Heart right ventricle (tissue), 16 donors: ENCODE measurements around the gene DPH1. TPM values are rescaled to one million over a fixed set of nuclear protein-coding genes. Genes with fewer than 3 reads are reported as not detected.

Source experiments
- ATAC-seq, 8 donors: fragments of 200-7000 bp; cut with Tn5 transposase; one replicate each; pipeline ENCODE4 v1.9.1; 2020; ENCODE audit warnings: mild to moderate bottlenecking in 8 of 8, moderate library complexity in 8 of 8, moderate number of reproducible peaks in 1 of 8
- DNase-seq, 2 donors: peaks; one replicate each; pipeline ENCODE4 v3.0.0-alpha.2; 2020
- H3K27ac ChIP-seq, 10 donors: fragments of 200-600 bp; sonication (generic) in 2 of 10; one replicate each; pipeline versions ENCODE4 v1.5.0 to v1.8.0; 2020 to 2022; ENCODE audit warnings: mild to moderate bottlenecking in 3 of 10
- H3K27me3 ChIP-seq, 7 donors: fragments of 200-600 bp; one replicate each; pipeline ENCODE4 v1.8.0; 2021 to 2022; ENCODE audit warnings: mild to moderate bottlenecking in 2 of 7
- H3K36me3 ChIP-seq, 9 donors: fragments of 200-600 bp; sonication (generic) in 1 of 9; one replicate each; pipeline versions ENCODE4 v1.5.0 to v1.8.0; 2020 to 2022; ENCODE audit warnings: mild to moderate bottlenecking in 2 of 9
- H3K4me1 ChIP-seq, 9 donors: fragments of 200-600 bp; sonication (generic) in 1 of 9; one replicate each; pipeline versions ENCODE4 v1.5.0 to v1.8.0; 2020 to 2022; ENCODE audit warnings: mild to moderate bottlenecking in 4 of 9
- H3K4me3 ChIP-seq, 10 donors: fragments of 200-600 bp; sonication (generic) in 2 of 10; one replicate each; pipeline versions ENCODE4 v1.5.0 to v1.8.0; 2020 to 2022; ENCODE audit warnings: mild to moderate bottlenecking in 7 of 10, moderate library complexity in 2 of 10
- H3K9me3 ChIP-seq, 11 donors: fragments of 200-600 bp in 10 of 11; sonication (generic) in 2 of 11; one replicate each; pipeline versions ENCODE4 v1.5.0 to v1.8.0; 2013 to 2022; ENCODE audit warnings: mild to moderate bottlenecking in 2 of 11, control low read depth in 1 of 11, moderate library complexity in 1 of 11
- CTCF ChIP-seq, 9 donors: fragments of 200-600 bp; sonication (generic) in 2 of 9; IDR thresholded peaks; one replicate each; pipeline versions ENCODE4 v1.5.0 to v1.8.0; 2021 to 2022; ENCODE audit warnings: antibody characterized with exemption in 9 of 9, mild to moderate bottlenecking in 5 of 9, moderate library complexity in 1 of 9
- WGBS, 2 donors: extraction: QIAGEN DNeasy Blood & Tissue Kit; methylation state at CpG; one replicate each; pipeline ENCODE4 v1.1.7; 2013; ENCODE audit warnings: inconsistent platforms in 1 of 2; 5-methylcytosine and 5-hydroxymethylcytosine counted together
- intact Hi-C, 10 donors: fragments of 100-400 bp; cut with DNase I; formaldehyde crosslinking; loops; one replicate each; pipeline versions ENCODE4 v1.11.1 to v1.14.2; 2022
- polyA plus RNA-seq, 2 donors: library from polyadenylated mRNA; stranded (reverse); fragments of 200-250 nt; gene quantifications; one replicate each; pipeline ENCODE4 v1.2.3, GENCODE V29; 2013
- total RNA-seq, 10 donors: library from RNA; stranded (reverse); fragmentation: NEBNext Ultra II Directional in 3 of 10; extraction: Animal tissue kit (Norgen Biotek cat#: 25700) in 3 of 10; gene quantifications; one replicate each; pipeline versions ENCODE4 v1.2.1 to v1.2.4, GENCODE V29; 2021 to 2023
- donor health status: Arrhythmogenic right ventricular cardiomyopathy.
- donor health status: ischemic (EF 13 %, LVEDD 7.1; RV severe dilation, severe dysfunction).
- donor health status: healthy with polysubstance abuse.
- donor health status: DM: no; HTN: yes; CAD: no.
- donor health status: DM: no; HTN: no; CAD: no.
- donor health status: ischemic (EF 25% LVEDD 6.9; RV normal size, moderate dysfunction).
- donor health status: ischemic (EF 25% LVEDD 5.7; RV mildly dilated, moderate dysfunction).
- donor health status: healthy.
- donor health status: DM: yes; HTN: yes; CAD: no.
- donor health status: Ischemic cardiomyopathy.
- donor health status: ischemic (EF 35%, LVEDD 5.7; RV mildly dilated, moderate dysfunction).
- donor health status: nonischemic (EF 11% LVEDD 7.7; RV severe dilation, severe dysfunction).
- donor health status: DM: yes; HTN: yes; CAD: no.
- donor health status: PGD.
- donor health status: ischemic (EF 29% LVEDD 5.4; RV normal size, mild dysfunction).
- donor health status: nonischemic (EF 23%, LVEDD 6.1; RV moderate dilation, normal function).

DPH1 gene
- total and polyA plus RNA-seq, 12 donors, result 19.0 to 40.0 (median 25.9) TPM

DNA sequence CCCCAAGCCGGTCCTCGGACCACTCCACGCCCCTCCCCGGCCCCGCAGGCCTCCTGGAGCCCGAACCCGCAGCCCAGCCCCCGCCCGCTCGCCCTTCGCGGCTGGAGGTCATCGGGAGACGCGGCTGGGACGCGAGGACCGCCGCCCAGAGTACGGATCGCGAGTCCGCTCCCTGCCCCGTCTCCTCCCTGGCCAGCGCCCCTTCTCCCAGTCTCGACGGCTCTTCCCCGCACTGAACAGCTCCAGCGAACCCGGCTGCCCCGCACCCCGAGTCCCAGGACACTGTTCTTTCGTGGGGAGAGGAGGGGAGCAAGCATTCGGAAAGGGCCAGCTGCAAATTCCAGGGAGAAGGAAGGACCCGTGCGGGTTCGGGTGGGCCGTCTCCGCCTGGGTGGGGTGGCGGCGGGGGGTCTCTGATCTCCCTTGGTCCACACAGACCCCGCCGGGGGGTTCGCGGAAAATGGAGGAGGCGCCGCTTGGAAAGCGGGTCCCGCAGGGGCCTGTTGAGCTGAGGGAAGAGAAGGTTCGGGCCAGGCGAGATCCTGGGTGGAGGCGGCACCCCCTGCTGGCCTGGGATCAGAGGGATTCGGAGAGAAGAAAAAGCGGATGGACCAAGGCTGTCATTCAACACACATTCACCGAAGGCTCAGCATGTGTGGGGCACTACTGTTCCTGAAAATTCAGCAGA lies 4.2 kb upstream of the DPH1 start:
- intact Hi-C loops, result loop anchor here (1.0 to 10.0 kb wide), 5 partner anchors 113 to 301 kb away; partner anchors contain the start of gene WDR81 (in 1 of the 10)
- ATAC-seq (peak; percentile 54 to 70 (median 62)), DNase-seq (peak; percentile 78 to 80)
- Histone ChIP-seq H3K36me3 (no peaks in the 10 kb centered on the region), H3K4me1 (peaks cover 10 to 52% (median 39%) of the 10 kb centered on the region in 9 donors), H3K9me3 (no peaks in the 10 kb centered on the region), H3K27me3 (peaks cover 0 to 86% (median 24%) of the 10 kb centered on the region in 7 donors), H3K27ac (peak overlapping the region in 8 of 10 donors; percentile 51 to 83 (median 74)), H3K4me3 (peak overlapping the region; percentile 39 to 68 (median 59))
- WGBS, 2 donors, result 1% methylated on average over 54 to 55 of the region's 55 CpGs
- TF ChIP-seq CTCF (IDR thresholded peaks at IDR 0.05), result peak; percentile 43 to 82 (median 73)

DNA sequence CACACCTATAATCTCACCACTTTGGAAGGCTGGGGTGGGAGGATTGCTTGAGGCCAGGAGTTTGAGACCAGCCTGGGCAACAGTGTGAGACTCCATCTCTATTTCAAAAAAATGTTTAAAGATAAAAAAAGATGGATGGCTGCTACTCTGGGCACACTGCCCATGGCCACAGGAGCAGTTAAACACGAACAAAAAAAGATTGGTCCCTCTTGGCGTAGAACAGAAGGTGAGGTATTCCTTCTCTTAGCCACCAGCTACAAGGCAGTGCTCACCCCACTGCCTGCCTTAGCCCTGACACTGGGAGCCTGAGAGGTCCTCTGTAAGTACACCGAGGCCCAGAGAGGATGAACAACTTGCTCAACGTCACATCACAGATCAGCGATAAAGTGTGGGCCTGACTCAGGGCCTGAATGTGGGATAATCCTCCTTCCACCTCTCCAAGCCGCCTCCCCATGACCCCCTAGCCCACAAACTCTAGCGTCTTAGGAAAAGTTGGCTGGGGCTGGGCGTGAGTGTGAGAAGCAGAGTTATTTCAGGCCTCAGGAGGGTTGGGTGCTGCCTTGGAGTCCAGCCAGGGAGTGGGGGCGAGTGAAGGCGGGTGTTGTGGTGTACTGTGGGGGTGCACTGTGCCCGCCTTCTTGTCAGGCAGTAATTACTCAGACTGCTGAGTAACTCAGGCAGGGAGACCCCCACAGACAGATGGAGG lies 2.3 kb upstream of the DPH1 start:
- TF ChIP-seq CTCF (IDR thresholded peaks at IDR 0.05), result no peak
- H3K4me3 ChIP-seq, result no peak overlapping the region
- 58% methylated on average over 11 of the region's 11 CpGs for WGBS, 2 donors
- H3K4me1 ChIP-seq, result peaks cover 17 to 62% (median 47%) of the 10 kb centered on the region in 9 donors
- intact Hi-C loops, result loop anchor here in 6 of 10 donors (2.0 to 10.0 kb wide), 4 partner anchors 115 to 303 kb away; partner anchors contain the start of gene WDR81 (in 1 of the 6)
- DNase-seq (no peak), ATAC-seq (no peak)
- H3K36me3 ChIP-seq, result peaks cover 0 to 3% (median 0%) of the 10 kb centered on the region in 9 donors
- peaks cover 0 to 71% (median 24%) of the 10 kb centered on the region in 7 donors for H3K27me3 ChIP-seq
- no peaks in the 10 kb centered on the region for H3K9me3 ChIP-seq
- no peak overlapping the region for H3K27ac ChIP-seq

- DNase-seq (no peak), ATAC-seq (no peak)
- intact Hi-C loops, result loop anchor here in 2 of 10 donors (5.0 to 10.0 kb wide), 2 partner anchors 116 to 303 kb away; partner anchors contain the start of gene WDR81 (in 1 of the 2)
- Histone ChIP-seq H3K27ac (no peak overlapping the region), H3K27me3 (peaks cover 0 to 66% (median 24%) of the 10 kb centered on the region in 7 donors), H3K4me3 (no peak overlapping the region), H3K9me3 (no peaks in the 10 kb centered on the region), H3K4me1 (peaks cover 17 to 59% (median 44%) of the 10 kb centered on the region in 9 donors), H3K36me3 (peaks cover 0 to 4% (median 0%) of the 10 kb centered on the region in 9 donors)
- TF ChIP-seq CTCF (IDR thresholded peaks at IDR 0.05), result no peak
- 78 to 83% methylated on average over 5 of the region's 5 CpGs for WGBS, 2 donors
Observed at GRCh38 chr17:2028234-2028614, 1.7 kb upstream of the DPH1 start.

DNA sequence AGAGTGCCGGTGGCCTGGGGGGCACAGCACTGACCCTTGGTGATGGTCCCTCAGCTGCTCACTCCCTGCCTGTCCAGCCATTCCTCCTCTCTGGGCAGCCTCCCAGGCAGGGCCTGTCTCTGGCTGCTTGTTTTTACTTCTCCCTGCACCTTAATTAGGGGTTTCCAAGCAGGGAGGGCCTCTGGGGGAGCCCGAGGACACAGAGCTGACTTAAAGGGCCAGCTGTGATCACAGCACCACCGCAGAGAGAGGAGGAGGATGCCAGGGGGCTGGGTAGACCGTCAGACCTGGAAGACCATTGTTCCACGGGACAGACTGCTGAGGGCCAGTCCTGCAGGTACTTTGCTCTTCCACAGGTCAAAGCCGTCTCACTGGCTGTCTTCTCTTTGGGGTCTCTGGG lies 1.2 kb upstream of the DPH1 start:
- intact Hi-C loops, result loop anchor here in 2 of 10 donors (5.0 to 10.0 kb wide), 2 partner anchors 116 to 304 kb away; partner anchors contain the start of gene WDR81 (in 1 of the 2)
- DNase-seq (no peak), ATAC-seq (no peak)
- Histone ChIP-seq H3K36me3 (peaks cover 0 to 9% (median 0%) of the 10 kb centered on the region in 9 donors), H3K9me3 (no peaks in the 10 kb centered on the region), H3K27me3 (peaks cover 0 to 61% (median 24%) of the 10 kb centered on the region in 7 donors), H3K4me3 (no peak overlapping the region), H3K27ac (no peak overlapping the region), H3K4me1 (peaks cover 16 to 54% (median 41%) of the 10 kb centered on the region in 9 donors)
- no peak for TF ChIP-seq CTCF (IDR thresholded peaks at IDR 0.05)
- 55 to 60% methylated on average over 6 of the region's 6 CpGs for WGBS, 2 donors
